HepG2 (cell line): ENCODE measurements around the gene DDAH1. TPM values are rescaled to one million over a fixed set of nuclear protein-coding genes. Genes with fewer than 3 reads are reported as not detected.

Experiments used
- ARID5B ChIP-seq: IDR thresholded peaks from 2 replicates; pipeline ENCODE4 v1.4.0; 2020; ENCODE audit warnings: mild to moderate bottlenecking, missing genetic modification reagents
- CREB1 ChIP-seq, 2 experiments: fragments of 450-650 bp in 1 of 2; IDR thresholded peaks; 2 replicates each; pipeline ENCODE4 v1.6.1; 2016 to 2017; ENCODE audit warnings: control low read depth in 1 of 2, mild to moderate bottlenecking in 1 of 2, missing compliant biosample characterization in 1 of 2, missing genetic modification characterization in 1 of 2
- ESRRA ChIP-seq: sonication (generic); formaldehyde crosslinking; IDR thresholded peaks from 2 replicates; pipeline ENCODE4 v1.5.1; 2020; ENCODE audit warnings: mild to moderate bottlenecking, low read depth, missing genetic modification reagents
- NFRKB ChIP-seq: fragments of 450-650 bp; IDR thresholded peaks from 2 replicates; pipeline ENCODE4 v1.6.1; 2017
- NR2C2 ChIP-seq: sonication (generic); formaldehyde crosslinking; IDR thresholded peaks from 2 replicates; pipeline ENCODE4 v1.4.0; 2020; ENCODE audit warnings: missing genetic modification reagents, mild to moderate bottlenecking, moderate library complexity, borderline replicate concordance
- NR2F6 ChIP-seq, 2 experiments: IDR thresholded peaks; 2 replicates each; pipeline ENCODE4 v1.6.1; 2016; ENCODE audit warnings: antibody characterized with exemption in 1 of 2, mild to moderate bottlenecking in 1 of 2
- PCBP1 ChIP-seq: fragments of 200-400 bp; formaldehyde crosslinking; IDR thresholded peaks from 2 replicates; pipeline ENCODE4 v1.6.1; 2017; ENCODE audit warnings: mild to moderate bottlenecking, low read depth, low read length, borderline replicate concordance
- POGZ ChIP-seq: sonication (generic); formaldehyde crosslinking; IDR thresholded peaks from 2 replicates; pipeline ENCODE4 v1.4.0; 2020; ENCODE audit warnings: mild to moderate bottlenecking, missing genetic modification reagents
- PPARG ChIP-seq: conservative IDR thresholded peaks from 2 replicates; pipeline ENCODE4 v1.6.1; 2016; ENCODE audit warnings: missing biosample characterization, missing genetic modification reagents
- RARA ChIP-seq: IDR thresholded peaks from 2 replicates; pipeline ENCODE4 v1.6.1; 2016; ENCODE audit warnings: missing genetic modification reagents, missing compliant biosample characterization
- RXRA ChIP-seq: sonication (generic); formaldehyde crosslinking; IDR thresholded peaks from 2 replicates; pipeline ENCODE4 v1.5.1; 2020; ENCODE audit warnings: missing genetic modification reagents
- SNAPC2 ChIP-seq: sonication (generic); formaldehyde crosslinking; IDR thresholded peaks from 2 replicates; pipeline ENCODE4 v1.8.1; 2022; ENCODE audit warnings: mild to moderate bottlenecking, missing genetic modification reagents
- SUZ12 ChIP-seq: fragments of 150-350 bp; IDR thresholded peaks from 2 replicates; pipeline ENCODE4 v1.6.1; 2014; ENCODE audit warnings: low read depth, low read length
- ZNF30 ChIP-seq: sonication (generic); formaldehyde crosslinking; IDR thresholded peaks from 2 replicates; pipeline ENCODE4 v1.5.0; 2020; ENCODE audit warnings: mild to moderate bottlenecking, missing genetic modification reagents
- ZNF644 ChIP-seq: IDR thresholded peaks from 2 replicates; pipeline ENCODE4 v1.6.1; 2016; ENCODE audit warnings: low read depth
- ZNF773 ChIP-seq: sonication (generic); formaldehyde crosslinking; IDR thresholded peaks from 2 replicates; pipeline ENCODE4 v1.4.0; 2020; ENCODE audit warnings: missing genetic modification reagents, borderline replicate concordance
- polyA plus RNA-seq, 8 experiments: library from polyadenylated mRNA; depleted of rRNA in 3 of 8; stranded (reverse) in 7 of 8; unstranded in 1 of 8; fragments of >200 nt; fragmentation: Illumina TruSeq in 4 of 8; extraction: Trizol in 4 of 8; gene quantifications; 2 replicates each; pipeline versions ENCODE4 v1.2.1 to v1.2.3, GENCODE V29; 2011 to 2016; ENCODE audit warnings: low read depth in 4 of 8, missing spikeins in 1 of 8, mixed read lengths in 1 of 8; ENCODE audit not compliant: insufficient read depth in 1 of 8
- total RNA-seq, 5 experiments: library from RNA; depleted of rRNA; stranded (reverse); fragments of >200 nt; fragmentation: Illumina TruSeq; extraction: Trizol; gene quantifications; 2 replicates each; pipeline ENCODE4 v1.2.3, GENCODE V29; 2016; ENCODE audit warnings: low read depth in 1 of 5

The DDAH1 gene
- total and polyA plus RNA-seq, 2 of the 13 experiments (the other 11 are each of a cell fraction or from before 2014, with no cell fraction given) = 39.7 to 64.4 TPM

- no peak for TF ChIP-seq SUZ12
- TF ChIP-seq NFRKB = no peak
- TF ChIP-seq PPARG (CRISPR knock-in tag) = peak; percentile 98
- TF ChIP-seq ZNF30 (CRISPR knock-in tag) = no peak
- peak; percentile 56 for TF ChIP-seq POGZ
- TF ChIP-seq PCBP1 = no peak
- TF ChIP-seq RARA (CRISPR knock-in tag) = peak; percentile 75
- TF ChIP-seq NR2F6 (IDR thresholded peaks at IDR 0.05) = peak; percentile 70
- TF ChIP-seq NR2F6 (CRISPR knock-in tag; IDR thresholded peaks at IDR 0.05) = peak; percentile 85
- TF ChIP-seq ZNF644 = no peak
- TF ChIP-seq SNAPC2 (CRISPR knock-in tag) = no peak
- TF ChIP-seq ARID5B = peak; percentile 62
- no peak for TF ChIP-seq ZNF773 (CRISPR knock-in tag)
- TF ChIP-seq NR2C2 (CRISPR knock-in tag) = peak; percentile 29; the same call in 1 of the 2 replicates
- peak; percentile 31; the same call in 1 of the 2 replicates for TF ChIP-seq RXRA
- no peak for TF ChIP-seq CREB1 (IDR thresholded peaks at IDR 0.05)
- peak; percentile 53; the same call in 1 of the 2 replicates for TF ChIP-seq CREB1 (CRISPR knock-in tag; IDR thresholded peaks at IDR 0.05)
- no peak for TF ChIP-seq ESRRA (CRISPR knock-in tag)
These were observed 26.6 kb downstream of the DDAH1 start (continued) for GRCh38 chr1:85438353-85438752.
